HG02870 (cell line): ENCODE data around the gene APP.

Experiments used
- ATAC-seq: cut with Tn5 transposase; IDR thresholded peaks from one replicate; pipeline ENCODE4 v1.9.1; 2021; ENCODE audit warnings: mild to moderate bottlenecking, moderate library complexity; ENCODE audit not compliant: unreplicated experiment

APP gene

GRCh38 chr21:26130249-26130881 is 40.2 kb downstream of the APP start:
- ATAC-seq, result no peak

- no peak for ATAC-seq
Observed at GRCh38 chr21:26127918-26128317, 42.7 kb downstream of the APP start.

GRCh38 chr21:26127073-26127814 is 43.3 kb downstream of the APP start:
- ATAC-seq, result no peak

GRCh38 chr21:26126168-26126553 is 44.4 kb downstream of the APP start:
- ATAC-seq, result no peak

GRCh38 chr21:26125433-26126167 is 45.0 kb downstream of the APP start:
- ATAC-seq, result no peak

GRCh38 chr21:26124896-26125295 is 45.7 kb downstream of the APP start:
- no peak for ATAC-seq

- ATAC-seq, result no peak
Observed at GRCh38 chr21:26124421-26124833, 46.1 kb downstream of the APP start.

- no peak for ATAC-seq
Observed at GRCh38 chr21:26123012-26123411, 47.6 kb downstream of the APP start.

- no peak for ATAC-seq
Observed at GRCh38 chr21:26120828-26121227, 49.7 kb downstream of the APP start.

- no peak for ATAC-seq
Observed at GRCh38 chr21:26119906-26120305, 50.7 kb downstream of the APP start.

GRCh38 chr21:26118938-26119540 is 51.5 kb downstream of the APP start:
- ATAC-seq, result no peak

- ATAC-seq, result no peak
Observed at GRCh38 chr21:26117972-26118367, 52.6 kb downstream of the APP start.

GRCh38 chr21:26117324-26117971 is 53.1 kb downstream of the APP start:
- no peak for ATAC-seq

GRCh38 chr21:26116456-26117011 is 54.0 kb downstream of the APP start:
- no peak for ATAC-seq

GRCh38 chr21:26115899-26116298 is 54.7 kb downstream of the APP start:
- no peak for ATAC-seq

GRCh38 chr21:26115305-26115704 is 55.3 kb downstream of the APP start:
- ATAC-seq, result no peak

GRCh38 chr21:26112975-26113374 is 57.6 kb downstream of the APP start:
- ATAC-seq, result no peak

- no peak for ATAC-seq
Observed at GRCh38 chr21:26112127-26112742, 58.3 kb downstream of the APP start.

GRCh38 chr21:26110715-26111114 is 59.9 kb downstream of the APP start:
- no peak for ATAC-seq

GRCh38 chr21:26107429-26107828 is 63.1 kb downstream of the APP start:
- no peak for ATAC-seq
